HFFc6 (cell line): ENCODE results near the gene NSD1. TPM values are rescaled to one million over a fixed set of nuclear protein-coding genes. Genes with fewer than 3 reads are reported as not detected.

Experiments used
- DNase-seq: peaks from one replicate; pipeline ENCODE4 v3.0.0-alpha.2; 2018
- H3K27ac Mint-ChIP-seq: 2 replicates; pipeline ENCODE4 v1.8.0; 2020; ENCODE audit warnings: mild to moderate bottlenecking, mixed read lengths
- H3K27me3 Mint-ChIP-seq: 2 replicates; pipeline ENCODE4 v1.8.0; 2021; ENCODE audit warnings: mild to moderate bottlenecking, moderate library complexity, mixed read lengths; ENCODE audit not compliant: insufficient read depth
- H3K36me3 Mint-ChIP-seq: 2 replicates; pipeline ENCODE4 v1.8.0; 2021; ENCODE audit warnings: low read depth, mixed read lengths
- H3K4me1 Mint-ChIP-seq: 2 replicates; pipeline ENCODE4 v1.8.0; 2020; ENCODE audit warnings: low read depth, mixed read lengths
- H3K4me3 Mint-ChIP-seq: 2 replicates; pipeline ENCODE4 v1.8.0; 2020; ENCODE audit warnings: mild to moderate bottlenecking, moderate library complexity, mixed read lengths
- H3K9me3 Mint-ChIP-seq: 2 replicates; pipeline ENCODE4 v1.8.0; 2020; ENCODE audit warnings: mild to moderate bottlenecking, mixed read lengths
- total RNA-seq, 6 experiments: library from RNA; stranded (reverse); fragmentation: NEBNext Ultra II Directional; extraction: Animal tissue kit (Norgen Biotek cat#: 25700); gene quantifications; 2 replicates in 1 of 6; 3 replicates in 5 of 6; pipeline ENCODE4 v1.2.3, GENCODE V29; 2021
- TF ChIP-seq, protein P1 (sequence below): fragments of 200-600 bp; sonication (generic); IDR thresholded peaks from 2 replicates; pipeline ENCODE4 v1.5.0; 2021; ENCODE audit warnings: antibody characterized with exemption, mild to moderate bottlenecking

The NSD1 gene
- total RNA-seq, 6 experiments from 2014 or later: 42.6 to 56.4 (median 48.4) TPM

DNA sequence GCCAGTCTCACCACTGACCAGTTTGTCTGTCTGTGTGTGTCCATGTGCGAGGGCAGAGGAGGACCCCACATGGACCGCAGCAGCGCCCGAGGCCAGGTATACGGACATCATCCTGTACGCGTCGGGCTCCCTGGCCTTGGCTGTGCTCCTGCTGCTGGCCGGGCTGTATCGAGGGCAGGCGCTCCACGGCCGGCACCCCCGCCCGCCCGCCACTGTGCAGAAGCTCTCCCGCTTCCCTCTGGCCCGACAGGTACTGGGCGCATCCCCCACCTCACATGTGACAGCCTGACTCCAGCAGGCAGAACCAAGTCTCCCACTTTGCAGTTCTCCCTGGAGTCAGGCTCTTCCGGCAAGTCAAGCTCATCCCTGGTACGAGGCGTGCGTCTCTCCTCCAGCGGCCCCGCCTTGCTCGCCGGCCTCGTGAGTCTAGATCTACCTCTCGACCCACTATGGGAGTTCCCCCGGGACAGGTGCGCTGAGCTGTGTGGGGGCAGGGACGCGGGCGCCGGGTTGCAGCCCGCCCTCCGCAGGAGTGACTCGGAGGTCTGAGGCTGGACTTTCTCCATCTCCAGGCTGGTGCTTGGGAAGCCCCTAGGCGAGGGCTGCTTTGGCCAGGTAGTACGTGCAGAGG, 40.4 kb upstream of the NSD1 start:
- no peak for DNase-seq
- peaks cover 7% of the 10 kb centered on the region for H3K4me1 Mint-ChIP-seq
- H3K27me3 Mint-ChIP-seq: peaks cover 15% of the 10 kb centered on the region
- TF ChIP-seq, protein P1, sequence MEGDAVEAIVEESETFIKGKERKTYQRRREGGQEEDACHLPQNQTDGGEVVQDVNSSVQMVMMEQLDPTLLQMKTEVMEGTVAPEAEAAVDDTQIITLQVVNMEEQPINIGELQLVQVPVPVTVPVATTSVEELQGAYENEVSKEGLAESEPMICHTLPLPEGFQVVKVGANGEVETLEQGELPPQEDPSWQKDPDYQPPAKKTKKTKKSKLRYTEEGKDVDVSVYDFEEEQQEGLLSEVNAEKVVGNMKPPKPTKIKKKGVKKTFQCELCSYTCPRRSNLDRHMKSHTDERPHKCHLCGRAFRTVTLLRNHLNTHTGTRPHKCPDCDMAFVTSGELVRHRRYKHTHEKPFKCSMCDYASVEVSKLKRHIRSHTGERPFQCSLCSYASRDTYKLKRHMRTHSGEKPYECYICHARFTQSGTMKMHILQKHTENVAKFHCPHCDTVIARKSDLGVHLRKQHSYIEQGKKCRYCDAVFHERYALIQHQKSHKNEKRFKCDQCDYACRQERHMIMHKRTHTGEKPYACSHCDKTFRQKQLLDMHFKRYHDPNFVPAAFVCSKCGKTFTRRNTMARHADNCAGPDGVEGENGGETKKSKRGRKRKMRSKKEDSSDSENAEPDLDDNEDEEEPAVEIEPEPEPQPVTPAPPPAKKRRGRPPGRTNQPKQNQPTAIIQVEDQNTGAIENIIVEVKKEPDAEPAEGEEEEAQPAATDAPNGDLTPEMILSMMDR: no peak
- H3K27ac Mint-ChIP-seq: no peak overlapping the region
- no peaks in the 10 kb centered on the region for H3K9me3 Mint-ChIP-seq
- H3K4me3 Mint-ChIP-seq: no peak overlapping the region
- H3K36me3 Mint-ChIP-seq: no peaks in the 10 kb centered on the region

DNA sequence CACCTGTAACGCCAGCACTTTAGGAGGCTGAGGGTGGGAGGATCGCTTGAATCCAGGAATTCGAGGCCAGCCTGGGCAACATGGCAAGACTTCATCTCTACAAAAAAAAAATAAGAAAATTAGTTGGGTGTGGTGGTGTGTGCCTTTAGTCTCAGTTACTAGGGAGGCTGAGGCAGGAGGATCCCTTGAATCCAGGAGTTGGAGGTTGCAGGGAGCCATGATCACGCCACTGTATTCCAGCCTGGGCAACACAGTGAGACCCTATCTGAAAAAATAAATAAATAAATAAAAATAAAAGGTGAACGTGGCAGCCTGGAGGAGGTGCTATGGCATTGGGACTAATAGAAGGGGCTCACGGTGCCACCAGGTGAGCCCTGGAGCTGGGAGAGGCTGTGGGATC, 39.8 kb upstream of the NSD1 start:
- DNase-seq: no peak
- peaks cover 12% of the 10 kb centered on the region for H3K27me3 Mint-ChIP-seq
- H3K9me3 Mint-ChIP-seq: no peaks in the 10 kb centered on the region
- TF ChIP-seq, protein P1: no peak
- H3K27ac Mint-ChIP-seq: no peak overlapping the region
- no peak overlapping the region for H3K4me3 Mint-ChIP-seq
- peaks cover 10% of the 10 kb centered on the region for H3K4me1 Mint-ChIP-seq
- H3K36me3 Mint-ChIP-seq: no peaks in the 10 kb centered on the region

DNA sequence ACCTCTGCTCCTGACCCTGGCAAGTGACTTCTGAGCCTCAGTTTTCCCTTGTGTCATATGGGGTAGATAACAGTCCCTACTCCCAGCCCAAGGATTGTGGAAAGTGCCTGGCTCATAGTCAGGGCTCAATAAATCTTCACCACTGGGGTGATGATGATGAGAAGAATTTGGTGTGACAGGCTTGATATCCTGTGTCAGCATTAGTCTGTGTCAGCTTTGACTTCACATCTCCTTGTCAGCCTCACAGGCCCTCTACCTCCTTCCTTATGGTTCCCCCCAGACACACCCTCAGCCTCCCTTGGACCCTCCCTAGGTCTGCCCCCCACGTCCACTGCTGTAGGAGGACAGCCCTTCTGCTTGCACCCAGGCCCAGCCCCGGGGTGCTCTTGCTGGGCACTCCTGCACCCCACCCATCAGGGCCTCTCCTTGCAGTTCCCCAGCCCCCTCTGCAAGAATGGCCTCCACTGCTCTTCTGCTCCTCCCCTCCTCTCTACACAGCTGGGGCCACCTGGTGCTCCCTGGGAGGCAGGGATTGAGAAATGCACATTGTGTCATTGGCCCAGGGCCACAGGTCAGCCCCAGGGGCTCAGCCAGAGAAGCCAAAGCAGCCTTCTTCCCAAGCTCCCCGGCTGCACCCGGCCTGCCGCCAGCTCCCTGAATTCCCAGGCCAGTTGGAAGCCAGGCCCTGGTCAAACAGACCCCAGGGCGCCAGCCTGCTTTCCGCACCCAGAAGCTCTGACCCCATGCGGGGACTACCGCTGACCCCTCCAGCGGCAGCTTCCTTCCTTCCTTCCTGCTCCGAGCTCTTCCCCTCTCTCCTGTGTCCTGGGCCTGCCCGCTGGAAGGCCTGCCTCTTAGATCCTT, 39.1 kb upstream of the NSD1 start:
- DNase-seq: no peak
- Mint-ChIP-seq H3K27ac (no peak overlapping the region), H3K27me3 (peaks cover 10% of the 10 kb centered on the region), H3K4me1 (peaks cover 12% of the 10 kb centered on the region), H3K36me3 (no peaks in the 10 kb centered on the region), H3K9me3 (no peaks in the 10 kb centered on the region), H3K4me3 (no peak overlapping the region)
- TF ChIP-seq, protein P1: no peak

DNA sequence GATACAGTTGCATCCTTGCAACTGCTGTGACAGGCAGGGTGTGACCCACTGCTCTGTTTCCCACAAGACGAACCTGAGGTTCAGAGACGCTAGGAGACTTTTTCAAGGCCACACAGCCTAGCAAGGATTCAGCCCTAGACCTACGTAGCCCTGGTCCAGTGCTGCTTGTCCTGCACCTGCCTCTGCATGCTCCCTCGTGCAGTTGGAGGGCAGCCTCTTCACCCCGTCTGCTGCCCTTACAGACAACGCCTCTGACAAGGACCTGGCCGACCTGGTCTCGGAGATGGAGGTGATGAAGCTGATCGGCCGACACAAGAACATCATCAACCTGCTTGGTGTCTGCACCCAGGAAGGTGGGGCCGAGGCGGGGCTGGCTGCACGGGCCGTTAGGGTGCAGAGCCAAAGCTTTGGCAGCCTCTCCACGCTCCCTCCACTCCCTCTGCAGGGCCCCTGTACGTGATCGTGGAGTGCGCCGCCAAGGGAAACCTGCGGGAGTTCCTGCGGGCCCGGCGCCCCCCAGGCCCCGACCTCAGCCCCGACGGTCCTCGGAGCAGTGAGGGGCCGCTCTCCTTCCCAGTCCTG, 38.4 kb upstream of the NSD1 start:
- no peaks in the 10 kb centered on the region for H3K36me3 Mint-ChIP-seq
- peaks cover 10% of the 10 kb centered on the region for H3K27me3 Mint-ChIP-seq
- no peak for DNase-seq
- no peaks in the 10 kb centered on the region for H3K9me3 Mint-ChIP-seq
- no peak overlapping the region for H3K27ac Mint-ChIP-seq
- H3K4me3 Mint-ChIP-seq: no peak overlapping the region
- peaks cover 12% of the 10 kb centered on the region for H3K4me1 Mint-ChIP-seq
- TF ChIP-seq, protein P1: no peak

DNA sequence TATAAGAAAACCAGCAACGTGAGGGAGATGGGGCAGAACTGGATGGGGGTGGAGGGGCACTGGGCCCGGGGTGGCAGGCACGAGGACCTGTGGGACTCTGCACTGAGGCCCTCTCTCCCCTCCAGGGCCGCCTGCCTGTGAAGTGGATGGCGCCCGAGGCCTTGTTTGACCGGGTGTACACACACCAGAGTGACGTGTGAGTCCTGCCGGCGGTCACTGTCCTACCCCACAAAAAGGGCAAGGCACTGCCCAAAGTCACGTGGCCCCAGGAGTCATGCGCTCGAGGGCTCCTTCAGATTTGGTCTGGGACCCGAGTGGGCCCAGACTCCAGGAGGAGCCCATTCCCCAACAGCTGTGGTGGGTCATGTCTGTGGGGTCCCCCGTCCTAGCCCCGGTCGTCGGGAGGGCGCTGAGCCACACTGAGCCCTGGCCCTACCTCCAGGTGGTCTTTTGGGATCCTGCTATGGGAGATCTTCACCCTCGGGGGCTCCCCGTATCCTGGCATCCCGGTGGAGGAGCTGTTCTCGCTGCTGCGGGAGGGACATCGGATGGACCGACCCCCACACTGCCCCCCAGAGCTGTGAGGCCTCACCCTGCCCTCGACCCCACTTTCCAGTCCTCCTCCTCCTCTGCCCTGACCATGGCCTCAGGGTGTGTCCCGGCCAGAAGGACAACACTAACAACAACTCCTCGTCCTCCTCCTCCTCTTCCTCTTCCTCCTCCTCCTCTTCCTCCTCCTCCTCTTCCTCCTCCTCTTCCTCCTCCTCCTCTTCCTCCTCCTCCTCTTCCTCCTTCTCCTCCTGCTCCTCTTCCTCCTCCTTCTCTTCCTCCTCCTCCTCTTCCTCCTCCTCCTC, 37.2 kb upstream of the NSD1 start:
- DNase-seq: no peak
- Mint-ChIP-seq H3K4me3 (no peak overlapping the region), H3K27ac (no peak overlapping the region), H3K9me3 (no peaks in the 10 kb centered on the region), H3K4me1 (peaks cover 19% of the 10 kb centered on the region), H3K27me3 (peaks cover 8% of the 10 kb centered on the region), H3K36me3 (no peaks in the 10 kb centered on the region)
- TF ChIP-seq, protein P1: no peak
